Lower leg skin (tissue), 4 donors: ENCODE data around the gene LRIG1. TPM values are rescaled to one million over a fixed set of nuclear protein-coding genes. Genes with fewer than 3 reads are reported as not detected.

Source experiments
- DNase-seq, 2 donors: peaks; one replicate each; pipeline ENCODE4 v3.0.0-alpha.2; 2019; ENCODE audit warnings: low spot score in 2 of 2
- H3K4me3 ChIP-seq: fragments of 200-600 bp; sonication (generic); 2 replicates; pipeline ENCODE4 v1.5.1; 2017; ENCODE audit warnings: mild to moderate bottlenecking, low read depth; ENCODE audit not compliant: poor library complexity, severe bottlenecking
- CTCF ChIP-seq, 3 donors: fragments of 450-650 bp; IDR thresholded peaks; one replicate each; pipeline ENCODE4 v1.5.1; 2016; ENCODE audit warnings: antibody characterized with exemption in 3 of 3, mild to moderate bottlenecking in 3 of 3, moderate library complexity in 2 of 3
- POLR2A ChIP-seq, 2 donors: fragments of 450-650 bp; IDR thresholded peaks; one replicate each; pipeline ENCODE4 v1.6.1; 2016 to 2017; ENCODE audit warnings: antibody characterized with exemption in 2 of 2, mild to moderate bottlenecking in 1 of 2, moderate library complexity in 1 of 2
- WGBS, 2 donors: methylation state at CpG; one replicate each; pipeline ENCODE4 v1.1.5; 2018; 5-methylcytosine and 5-hydroxymethylcytosine counted together
- intact Hi-C: fragments of 100-400 bp; cut with DNase I; formaldehyde crosslinking; loops from one replicate; pipeline ENCODE4 v1.15.0; 2023; ENCODE audit warnings: low total_unique reads
- total RNA-seq, 4 donors: library from RNA; depleted of rRNA; stranded (reverse); fragments of >200 nt; gene quantifications; one replicate each; pipeline ENCODE4 v1.1.0, GENCODE V29; 2016

The LRIG1 gene
- total RNA-seq, 4 donors from 2014 or later: 53.3 to 91.5 (median 69.8) TPM

GRCh38 chr3:66497985-66498671 lies 2.7 kb downstream of the LRIG1 start:
- TF ChIP-seq POLR2A (IDR thresholded peaks at IDR 0.05) (no peak), CTCF (IDR thresholded peaks at IDR 0.05) (no peak)
- DNase-seq: no peak

GRCh38 chr3:66497288-66497984 lies 3.4 kb downstream of the LRIG1 start:
- no peak for DNase-seq
- H3K4me3 ChIP-seq: no peak overlapping the region
- 53 to 67% methylated on average over 5 of the region's 5 CpGs for WGBS, 2 donors
- intact Hi-C loops: no loop called here
- TF ChIP-seq CTCF (IDR thresholded peaks at IDR 0.05) (no peak), POLR2A (IDR thresholded peaks at IDR 0.05) (no peak)

More at GRCh38 chr3:66497985-66498671, 2.7 kb downstream of the LRIG1 start:
- 50 to 56% methylated on average over 4 of the region's 4 CpGs for WGBS, 2 donors
- H3K4me3 ChIP-seq: no peak overlapping the region
- intact Hi-C loops: no loop called here

GRCh38 chr3:66496746-66497145 lies 4.1 kb downstream of the LRIG1 start:
- intact Hi-C loops: no loop called here
- H3K4me3 ChIP-seq: no peak overlapping the region

GRCh38 chr3:66496301-66496700 lies 4.5 kb downstream of the LRIG1 start:
- WGBS, 2 donors: 64 to 79% methylated on average over 3 of the region's 3 CpGs
- TF ChIP-seq CTCF (IDR thresholded peaks at IDR 0.05) (no peak), POLR2A (IDR thresholded peaks at IDR 0.05) (no peak)
- intact Hi-C loops: no loop called here
- no peak overlapping the region for H3K4me3 ChIP-seq
- DNase-seq: no peak

More at GRCh38 chr3:66496746-66497145, 4.1 kb downstream of the LRIG1 start:
- DNase-seq: no peak
- no peak for TF ChIP-seq CTCF (IDR thresholded peaks at IDR 0.05)
- no peak for TF ChIP-seq POLR2A (IDR thresholded peaks at IDR 0.05)

- WGBS, 2 donors: 52 to 54% methylated on average over 3 of the region's 3 CpGs
- DNase-seq: no peak
- TF ChIP-seq POLR2A (IDR thresholded peaks at IDR 0.05): no peak
- no peak for TF ChIP-seq CTCF (IDR thresholded peaks at IDR 0.05)
- H3K4me3 ChIP-seq: no peak overlapping the region
- intact Hi-C loops: no loop called here
Measured at GRCh38 chr3:66495668-66496045, 5.2 kb downstream of the LRIG1 start.
